Esophagus muscularis mucosa (tissue), 3 donors: ENCODE measurements around the gene LZTS2.

ENCODE experiments used
- POLR2A ChIP-seq: fragments of 450-650 bp; IDR thresholded peaks from one replicate; pipeline ENCODE4 v1.6.1; 2017; ENCODE audit warnings: antibody characterized with exemption, moderate library complexity, mild to moderate bottlenecking, low read depth
- POLR2AphosphoS5 ChIP-seq, 2 donors: sonication (generic); formaldehyde crosslinking; IDR thresholded peaks; one replicate each; pipeline ENCODE4 v1.6.1; 2017; ENCODE audit warnings: antibody characterized with exemption in 2 of 2
- TF ChIP-seq, protein P1 (sequence below), 3 experiments: fragments of 200-600 bp in 2 of 3; fragments of 450-650 bp in 1 of 3; sonication (generic) in 2 of 3; IDR thresholded peaks; one replicate each; pipeline ENCODE4 v1.5.1; 2017 to 2019; ENCODE audit warnings: antibody characterized with exemption in 3 of 3, mild to moderate bottlenecking in 2 of 3, moderate library complexity in 1 of 3

- TF ChIP-seq POLR2A (no peak), POLR2AphosphoS5 (IDR thresholded peaks at IDR 0.05) (no peak)
- TF ChIP-seq, protein P1, sequence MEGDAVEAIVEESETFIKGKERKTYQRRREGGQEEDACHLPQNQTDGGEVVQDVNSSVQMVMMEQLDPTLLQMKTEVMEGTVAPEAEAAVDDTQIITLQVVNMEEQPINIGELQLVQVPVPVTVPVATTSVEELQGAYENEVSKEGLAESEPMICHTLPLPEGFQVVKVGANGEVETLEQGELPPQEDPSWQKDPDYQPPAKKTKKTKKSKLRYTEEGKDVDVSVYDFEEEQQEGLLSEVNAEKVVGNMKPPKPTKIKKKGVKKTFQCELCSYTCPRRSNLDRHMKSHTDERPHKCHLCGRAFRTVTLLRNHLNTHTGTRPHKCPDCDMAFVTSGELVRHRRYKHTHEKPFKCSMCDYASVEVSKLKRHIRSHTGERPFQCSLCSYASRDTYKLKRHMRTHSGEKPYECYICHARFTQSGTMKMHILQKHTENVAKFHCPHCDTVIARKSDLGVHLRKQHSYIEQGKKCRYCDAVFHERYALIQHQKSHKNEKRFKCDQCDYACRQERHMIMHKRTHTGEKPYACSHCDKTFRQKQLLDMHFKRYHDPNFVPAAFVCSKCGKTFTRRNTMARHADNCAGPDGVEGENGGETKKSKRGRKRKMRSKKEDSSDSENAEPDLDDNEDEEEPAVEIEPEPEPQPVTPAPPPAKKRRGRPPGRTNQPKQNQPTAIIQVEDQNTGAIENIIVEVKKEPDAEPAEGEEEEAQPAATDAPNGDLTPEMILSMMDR (IDR thresholded peaks at IDR 0.05): no peak
Observed at GRCh38 chr10:100972904-100973535, 26.6 kb upstream of the LZTS2 start.
